AG04449 (cell line): ENCODE results near the gene DUSP6.

Experiments
- CTCF ChIA-PET: fragments of 350-600 bp; formaldehyde crosslinking; extraction: SDS; loops from one replicate; lab custom pipeline; 2021; ENCODE audit warnings: antibody characterized with exemption; lab: Yijun Ruan, JAX
- POLR2A ChIA-PET: fragments of 400-600, 350-600 bp; formaldehyde crosslinking; extraction: SDS; loops from one replicate; lab custom pipeline; 2020; ENCODE audit warnings: antibody characterized with exemption, inconsistent platforms; lab: Yijun Ruan, JAX
- DNase-seq: peaks from one replicate; pipeline ENCODE4 v3.0.0-alpha.2; 2010; ENCODE audit warnings: low read depth, low spot score
- H3K4me3 ChIP-seq: 2 replicates; pipeline ENCODE4 v1.5.1; 2011; ENCODE audit warnings: low read depth, mild to moderate bottlenecking, control low read depth, low read length
- CTCF ChIP-seq: IDR thresholded peaks from one replicate; pipeline ENCODE4 v1.5.1; 2011; ENCODE audit warnings: mild to moderate bottlenecking, moderate library complexity, low read length, control low read depth, inconsistent platforms; ENCODE audit not compliant: insufficient read depth; ENCODE audit errors: missing control alignments

The DUSP6 gene

GRCh38 chr12:89335452-89336244, 16.7 kb downstream of the DUSP6 start:
- ChIA-PET CTCF (interaction anchor here (1.0 to 1.4 kb wide), 3 partner anchors 10 to 316 kb away, joined by 3 read pairs; no protein-coding TSS in a partner anchor), POLR2A (no interaction called here)
- no peak overlapping the region for H3K4me3 ChIP-seq
- no peak for TF ChIP-seq CTCF
- DNase-seq = no peak

- ChIA-PET CTCF (no interaction called here), POLR2A (no interaction called here)
- TF ChIP-seq CTCF = no peak
- DNase-seq = no peak
- H3K4me3 ChIP-seq = no peak overlapping the region
These were observed 17.6 kb downstream of the DUSP6 start for GRCh38 chr12:89334548-89335169.

- DNase-seq = no peak
- ChIA-PET CTCF (no interaction called here), POLR2A (interaction anchor here (0.7 kb wide), 1 partner anchor 879 kb away, joined by 3 read pairs; no protein-coding TSS in a partner anchor)
- H3K4me3 ChIP-seq = no peak overlapping the region
- TF ChIP-seq CTCF = no peak
These were observed 18.6 kb downstream of the DUSP6 start for GRCh38 chr12:89333564-89334252.

- ChIA-PET CTCF (no interaction called here), POLR2A (no interaction called here)
- no peak overlapping the region for H3K4me3 ChIP-seq
- no peak for TF ChIP-seq CTCF
- DNase-seq = no peak
These were observed 23.9 kb downstream of the DUSP6 start for GRCh38 chr12:89328151-89329030.

- H3K4me3 ChIP-seq = no peak overlapping the region
- ChIA-PET POLR2A (no interaction called here), CTCF (no interaction called here)
- TF ChIP-seq CTCF = no peak
- DNase-seq = no peak
These were observed 24.7 kb downstream of the DUSP6 start for GRCh38 chr12:89327486-89328094.
